ENCODE data around the gene MUC22.

Gene MUC22

DNA sequence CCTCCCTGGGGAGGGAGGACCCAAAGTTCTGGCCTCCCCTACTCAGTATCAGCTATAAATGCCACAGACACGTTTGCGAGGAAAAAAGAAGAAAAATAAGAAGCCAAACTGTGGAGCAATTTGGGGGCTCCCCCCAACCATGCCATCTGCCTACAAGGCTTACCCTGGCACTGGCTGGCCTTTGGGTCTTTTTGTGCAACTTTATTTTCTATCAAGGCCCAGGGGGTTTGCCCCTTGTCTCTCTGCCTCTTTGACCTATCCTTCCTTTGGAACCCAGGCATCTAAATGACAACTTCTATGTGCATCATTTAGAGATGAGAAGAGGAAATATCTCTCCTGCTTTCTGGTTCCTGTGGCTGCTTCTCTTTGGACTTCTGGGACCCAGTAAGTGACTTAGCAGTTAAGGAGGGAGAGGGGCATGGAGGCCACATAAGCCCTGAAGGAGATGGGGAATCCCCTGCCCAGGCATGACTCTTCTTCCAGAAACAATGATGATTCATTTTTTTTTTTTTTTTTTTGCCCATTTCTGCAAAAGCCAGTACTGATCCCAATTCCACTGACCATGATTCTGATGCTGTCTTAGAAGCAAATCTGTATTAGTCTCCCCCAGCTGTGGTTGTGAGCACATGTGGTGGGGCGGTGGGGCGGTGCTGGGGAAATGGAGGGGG, at the start of gene MUC22:
Gene MUC22, plus strand, starts transcription at position 82 of the 668 bp plus-strand sequence. Its CDS starts 233 bp downstream, at position 315.
- intact Hi-C loops (cut with DNase I; ENCODE audit: low total_unique reads), result no loop called here

DNA sequence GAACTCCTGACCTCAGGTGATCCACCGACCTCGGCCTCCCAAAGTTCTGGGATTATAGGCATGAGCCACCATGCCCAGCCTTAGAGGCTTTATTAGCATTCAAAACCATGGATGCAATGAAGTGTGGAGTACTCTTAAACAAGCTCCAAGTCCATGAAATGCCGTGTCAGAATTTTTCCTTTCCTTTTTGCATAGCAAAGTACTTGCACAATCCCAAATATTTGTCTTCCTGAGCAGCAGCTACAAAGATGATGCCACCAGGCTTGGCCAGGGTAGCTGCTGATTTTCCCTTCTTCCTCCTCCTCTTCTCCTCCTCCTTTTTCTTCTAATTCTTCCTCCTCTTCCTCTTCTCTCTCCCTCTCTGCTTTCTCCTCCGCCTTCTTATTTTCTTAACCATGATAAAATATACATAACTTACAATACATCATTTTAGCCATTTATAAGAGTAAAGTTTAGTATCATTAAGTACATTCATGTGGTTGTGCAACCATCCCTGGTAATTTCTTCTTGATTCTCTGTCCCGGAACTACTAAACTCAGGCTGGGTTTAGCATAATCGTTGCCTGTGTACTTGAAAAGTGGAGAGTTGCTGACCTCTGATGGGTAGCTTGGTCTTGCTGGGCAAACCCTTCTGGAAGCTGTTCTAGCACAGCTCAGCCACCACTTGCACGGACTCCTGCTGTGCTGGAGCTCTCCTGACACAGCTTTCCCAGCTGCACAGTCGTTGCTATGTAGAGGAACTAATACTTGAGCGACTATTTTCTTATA, 49.2 kb upstream of the MUC22 start:
- H3K36me3 ChIP-seq, result no peaks in the 10 kb centered on the region
- DNase-seq, result no peak
- H3K9me3 ChIP-seq, result no peaks in the 10 kb centered on the region
- peaks cover 0 to under 1% (median 0%) of the 10 kb centered on the region in 4 donors for H3K4me1 ChIP-seq
- no peak overlapping the region for H3K4me3 ChIP-seq
- H3K27me3 ChIP-seq, result peaks cover 0 to 16% of the 10 kb centered on the region in 2 donors
- intact Hi-C loops (cut with DNase I; ENCODE audit: low total_unique reads), result no loop called here
- no peak overlapping the region for H3K27ac ChIP-seq
- TF ChIP-seq, protein P1, sequence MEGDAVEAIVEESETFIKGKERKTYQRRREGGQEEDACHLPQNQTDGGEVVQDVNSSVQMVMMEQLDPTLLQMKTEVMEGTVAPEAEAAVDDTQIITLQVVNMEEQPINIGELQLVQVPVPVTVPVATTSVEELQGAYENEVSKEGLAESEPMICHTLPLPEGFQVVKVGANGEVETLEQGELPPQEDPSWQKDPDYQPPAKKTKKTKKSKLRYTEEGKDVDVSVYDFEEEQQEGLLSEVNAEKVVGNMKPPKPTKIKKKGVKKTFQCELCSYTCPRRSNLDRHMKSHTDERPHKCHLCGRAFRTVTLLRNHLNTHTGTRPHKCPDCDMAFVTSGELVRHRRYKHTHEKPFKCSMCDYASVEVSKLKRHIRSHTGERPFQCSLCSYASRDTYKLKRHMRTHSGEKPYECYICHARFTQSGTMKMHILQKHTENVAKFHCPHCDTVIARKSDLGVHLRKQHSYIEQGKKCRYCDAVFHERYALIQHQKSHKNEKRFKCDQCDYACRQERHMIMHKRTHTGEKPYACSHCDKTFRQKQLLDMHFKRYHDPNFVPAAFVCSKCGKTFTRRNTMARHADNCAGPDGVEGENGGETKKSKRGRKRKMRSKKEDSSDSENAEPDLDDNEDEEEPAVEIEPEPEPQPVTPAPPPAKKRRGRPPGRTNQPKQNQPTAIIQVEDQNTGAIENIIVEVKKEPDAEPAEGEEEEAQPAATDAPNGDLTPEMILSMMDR (IDR thresholded peaks at IDR 0.05), result no peak

More for the DNA sequence above, at the start of gene MUC22:
- H3K4me3 ChIP-seq, result no peak within 1 kb of the TSS
- H3K4me1 ChIP-seq, result no peaks in the 10 kb centered on the region
- H3K27ac ChIP-seq, result no peak within 1 kb of the TSS
- TF ChIP-seq, protein P1 (IDR thresholded peaks at IDR 0.05), result no peak
- peaks cover 0 to 13% (median 6%) of the 10 kb centered on the region in 3 donors for H3K9me3 ChIP-seq
- peaks cover 0 to 18% of the 10 kb centered on the region in 2 donors for H3K27me3 ChIP-seq
- DNase-seq, result no peak
- no peaks in the 10 kb centered on the region for H3K36me3 ChIP-seq

DNA sequence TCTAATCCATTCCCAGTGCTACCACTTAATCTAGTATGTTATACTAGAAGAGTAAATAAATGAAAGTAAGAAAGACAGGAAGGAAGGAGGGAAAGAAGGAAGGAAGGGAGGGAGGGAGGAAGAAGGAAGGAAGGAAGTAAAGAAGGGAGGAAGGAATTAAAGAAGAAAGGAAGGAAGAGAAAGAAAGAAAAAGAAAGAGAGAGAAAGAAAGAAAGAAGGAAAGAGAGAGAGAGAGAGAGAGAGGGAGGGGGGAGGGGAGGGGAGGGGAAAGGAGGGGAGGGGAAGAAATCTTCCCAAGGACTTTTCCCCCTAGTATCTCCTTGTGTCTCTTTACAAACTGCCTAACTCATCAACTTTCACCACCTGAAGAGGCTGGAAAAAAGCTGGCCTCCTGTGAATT, 47.6 kb upstream of the MUC22 start:
- H3K27ac ChIP-seq, result no peak overlapping the region
- TF ChIP-seq, protein P1 (IDR thresholded peaks at IDR 0.05), result no peak
- peaks cover 0 to 12% of the 10 kb centered on the region in 2 donors for H3K27me3 ChIP-seq
- no peaks in the 10 kb centered on the region for H3K9me3 ChIP-seq
- no peak for DNase-seq
- H3K4me3 ChIP-seq, result no peak overlapping the region
- no peaks in the 10 kb centered on the region for H3K36me3 ChIP-seq
- intact Hi-C loops (cut with DNase I; ENCODE audit: low total_unique reads), result no loop called here
- H3K4me1 ChIP-seq, result no peaks in the 10 kb centered on the region

DNA sequence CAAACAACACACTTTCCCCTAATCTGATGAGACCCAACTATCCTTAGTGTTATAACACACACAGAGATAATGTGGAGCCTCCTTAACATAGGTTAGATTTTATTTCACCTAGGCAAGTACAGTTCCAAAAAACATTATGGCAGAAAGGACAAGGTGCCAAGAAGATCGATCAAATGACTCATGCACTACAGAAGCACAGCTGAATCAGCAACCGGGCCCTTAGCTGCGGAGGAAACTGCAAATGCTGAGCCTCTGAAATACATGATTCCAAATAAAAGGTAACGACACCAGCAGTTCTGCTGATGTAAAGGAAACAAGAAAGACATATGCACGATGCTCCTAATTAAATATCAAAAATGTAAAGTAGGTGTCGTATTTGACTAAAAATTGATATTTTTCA, 46.6 kb upstream of the MUC22 start:
- no peaks in the 10 kb centered on the region for H3K9me3 ChIP-seq
- H3K4me1 ChIP-seq, result no peaks in the 10 kb centered on the region
- peaks cover 0 to 12% of the 10 kb centered on the region in 2 donors for H3K27me3 ChIP-seq
- no peak overlapping the region for H3K4me3 ChIP-seq
- intact Hi-C loops (cut with DNase I; ENCODE audit: low total_unique reads), result no loop called here
- H3K27ac ChIP-seq, result no peak overlapping the region
- DNase-seq, result no peak
- no peaks in the 10 kb centered on the region for H3K36me3 ChIP-seq
- TF ChIP-seq, protein P1 (IDR thresholded peaks at IDR 0.05), result no peak

DNA sequence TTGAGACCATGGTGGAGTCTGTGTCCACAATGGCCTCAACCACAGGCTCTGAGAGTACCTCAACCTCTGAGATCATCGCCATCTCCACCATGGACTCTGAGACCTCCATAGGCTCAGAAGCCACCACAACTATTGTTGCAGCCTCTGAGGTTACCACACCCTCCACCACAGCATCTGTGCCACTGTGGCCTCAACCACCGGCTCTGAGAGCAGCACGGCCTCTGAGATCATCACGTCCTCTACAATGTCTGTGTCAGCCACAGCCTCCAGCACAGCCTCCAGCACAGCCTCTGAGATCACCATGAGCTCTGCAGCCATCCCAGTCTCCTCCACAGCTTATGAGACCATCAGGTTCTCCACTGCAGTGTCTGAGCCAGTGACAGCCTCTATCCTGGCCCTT, 46.2 kb upstream of the MUC22 start:
- TF ChIP-seq, protein P1 (IDR thresholded peaks at IDR 0.05), result no peak

More for the DNA sequence above, 46.2 kb upstream of the MUC22 start:
- H3K27ac ChIP-seq, result no peak overlapping the region
- H3K36me3 ChIP-seq, result no peaks in the 10 kb centered on the region
- H3K9me3 ChIP-seq, result no peaks in the 10 kb centered on the region
- H3K4me3 ChIP-seq, result no peak overlapping the region
- peaks cover 0 to 12% of the 10 kb centered on the region in 2 donors for H3K27me3 ChIP-seq
- no peaks in the 10 kb centered on the region for H3K4me1 ChIP-seq
- no peak for DNase-seq
- intact Hi-C loops (cut with DNase I; ENCODE audit: low total_unique reads), result no loop called here
